Measurements from ENCODE around the gene EXOC3L2. TPM values are rescaled to one million over a fixed set of nuclear protein-coding genes. Genes with fewer than 3 reads are reported as not detected.
A peak's percentile ranks its signal among the peaks of the same experiment; 100 is the strongest.

The EXOC3L2 gene
- total RNA-seq, 1 experiment from 2014 or later: not detected

DNA sequence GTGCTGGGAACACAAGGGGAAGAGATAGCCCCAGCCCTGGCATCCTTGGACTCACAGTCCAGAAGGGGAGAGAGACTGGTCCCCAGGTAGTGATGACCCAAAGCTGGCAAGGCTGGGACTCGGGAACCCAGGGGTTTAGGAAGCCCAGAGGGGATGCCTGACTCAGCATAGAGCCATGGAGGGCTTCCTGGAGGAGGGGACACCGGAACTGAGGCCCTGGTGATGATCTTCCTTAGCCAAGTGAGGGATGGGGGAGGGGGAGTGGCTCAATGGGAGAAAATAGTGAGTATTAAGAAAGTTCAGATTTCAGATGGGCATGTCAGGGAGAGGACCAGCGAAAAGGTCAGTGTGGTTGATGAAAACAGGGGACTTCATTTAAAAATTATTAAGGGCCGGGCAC lies 26.8 kb downstream of the EXOC3L2 start:
- Histone ChIP-seq H3K4me3 (no peak overlapping the region), H3K9me3 (replicated peaks) (no peaks in the 10 kb centered on the region), H3K27ac (no peak overlapping the region), H3K36me3 (no peaks in the 10 kb centered on the region), H3K27me3 (peaks cover 34% of the 10 kb centered on the region), H3K4me1 (no peaks in the 10 kb centered on the region)
- DNase-seq: no peak

- Histone ChIP-seq H3K9me3 (replicated peaks) (no peaks in the 10 kb centered on the region), H3K27ac (no peak overlapping the region), H3K4me3 (no peak overlapping the region), H3K27me3 (peaks cover 34% of the 10 kb centered on the region), H3K4me1 (no peaks in the 10 kb centered on the region), H3K36me3 (no peaks in the 10 kb centered on the region)
- no peak for DNase-seq
Measured at GRCh38 chr19:45217957-45218334, 27.3 kb downstream of the EXOC3L2 start.

DNA sequence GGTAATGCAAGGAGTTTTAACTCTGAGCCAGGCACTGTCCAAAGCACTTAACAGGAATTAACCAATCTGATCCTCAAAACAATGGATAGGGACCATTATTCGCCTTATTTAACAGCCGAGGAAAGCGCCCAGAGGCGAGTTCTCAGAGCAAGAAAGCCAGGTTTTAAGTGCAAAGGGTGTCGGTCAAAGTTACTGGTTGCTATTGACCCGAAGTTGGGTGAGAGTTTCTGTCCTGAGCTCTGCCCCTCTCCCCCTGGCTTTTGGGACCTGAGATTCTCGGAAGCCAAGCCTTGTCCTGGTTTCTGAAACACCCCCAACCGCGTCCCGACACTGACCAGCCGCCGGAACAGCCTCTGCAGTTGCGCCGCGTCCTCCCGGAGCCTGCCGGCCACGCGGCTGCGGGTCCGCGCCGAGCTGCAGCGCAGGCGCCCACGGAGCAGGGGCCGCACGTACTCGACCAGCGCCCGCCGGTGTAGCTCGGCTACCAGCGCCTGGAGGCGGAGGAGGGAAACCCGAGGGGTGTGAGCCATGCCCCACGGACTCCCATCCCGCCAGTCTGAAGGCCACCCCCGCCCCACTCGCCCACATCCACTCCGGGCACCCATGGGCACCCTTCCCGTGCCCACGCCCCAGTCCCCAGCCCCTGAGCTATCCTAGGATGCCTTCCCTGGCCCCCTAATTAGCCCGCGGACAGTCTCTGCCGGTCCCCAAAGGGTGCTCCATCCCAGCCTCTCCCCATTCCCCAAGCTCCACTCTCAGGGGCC lies 27.8 kb downstream of the EXOC3L2 start:
- no peak overlapping the region for H3K27ac ChIP-seq
- no peak for DNase-seq
- H3K4me1 ChIP-seq: no peaks in the 10 kb centered on the region
- H3K4me3 ChIP-seq: no peak overlapping the region
- H3K27me3 ChIP-seq: peaks cover 34% of the 10 kb centered on the region
- H3K9me3 ChIP-seq (replicated peaks): no peaks in the 10 kb centered on the region
- H3K36me3 ChIP-seq: no peaks in the 10 kb centered on the region

- Histone ChIP-seq H3K27me3 (peaks cover 40% of the 10 kb centered on the region), H3K4me1 (no peaks in the 10 kb centered on the region), H3K9me3 (replicated peaks) (no peaks in the 10 kb centered on the region), H3K4me3 (no peak overlapping the region), H3K36me3 (no peaks in the 10 kb centered on the region), H3K27ac (no peak overlapping the region)
- no peak for DNase-seq
Measured at GRCh38 chr19:45216667-45217066, 28.5 kb downstream of the EXOC3L2 start.

- Histone ChIP-seq H3K4me1 (no peaks in the 10 kb centered on the region), H3K9me3 (replicated peaks) (no peaks in the 10 kb centered on the region), H3K4me3 (no peak overlapping the region), H3K27ac (no peak overlapping the region), H3K27me3 (peaks cover 40% of the 10 kb centered on the region), H3K36me3 (no peaks in the 10 kb centered on the region)
- no peak for DNase-seq
Measured at GRCh38 chr19:45215391-45216191, 29.6 kb downstream of the EXOC3L2 start.

DNA sequence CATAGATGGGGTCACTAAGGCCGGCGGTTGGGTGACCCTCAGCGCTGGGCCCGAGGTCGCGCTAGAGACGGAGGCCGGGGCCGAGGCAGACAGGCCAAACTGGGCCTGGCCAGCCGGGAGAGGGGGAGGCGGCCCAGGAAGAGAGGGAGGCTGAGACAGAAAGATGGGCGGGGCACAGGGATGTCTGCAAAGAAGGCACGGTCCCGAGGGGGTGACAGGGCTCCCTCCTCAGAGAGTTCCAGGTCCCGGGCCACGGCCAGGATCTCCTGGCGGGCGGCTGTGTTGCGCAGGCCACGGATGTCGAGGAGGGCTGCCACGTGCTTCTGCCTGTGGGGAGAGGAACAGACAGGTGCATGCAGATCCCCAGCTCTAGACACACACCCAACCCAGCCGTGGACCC lies 32.2 kb downstream of the EXOC3L2 start:
- no peak overlapping the region for H3K4me3 ChIP-seq
- no peaks in the 10 kb centered on the region for H3K9me3 ChIP-seq (replicated peaks)
- H3K27ac ChIP-seq: no peak overlapping the region
- peaks cover 26% of the 10 kb centered on the region for H3K27me3 ChIP-seq
- no peaks in the 10 kb centered on the region for H3K4me1 ChIP-seq
- no peak for DNase-seq
- H3K36me3 ChIP-seq: no peaks in the 10 kb centered on the region

- Histone ChIP-seq H3K4me1 (no peaks in the 10 kb centered on the region), H3K4me3 (no peak overlapping the region), H3K9me3 (replicated peaks) (no peaks in the 10 kb centered on the region), H3K27me3 (peaks cover 23% of the 10 kb centered on the region), H3K36me3 (no peaks in the 10 kb centered on the region), H3K27ac (no peak overlapping the region)
- DNase-seq: no peak
Measured at GRCh38 chr19:45211751-45212381, 33.3 kb downstream of the EXOC3L2 start.

DNA sequence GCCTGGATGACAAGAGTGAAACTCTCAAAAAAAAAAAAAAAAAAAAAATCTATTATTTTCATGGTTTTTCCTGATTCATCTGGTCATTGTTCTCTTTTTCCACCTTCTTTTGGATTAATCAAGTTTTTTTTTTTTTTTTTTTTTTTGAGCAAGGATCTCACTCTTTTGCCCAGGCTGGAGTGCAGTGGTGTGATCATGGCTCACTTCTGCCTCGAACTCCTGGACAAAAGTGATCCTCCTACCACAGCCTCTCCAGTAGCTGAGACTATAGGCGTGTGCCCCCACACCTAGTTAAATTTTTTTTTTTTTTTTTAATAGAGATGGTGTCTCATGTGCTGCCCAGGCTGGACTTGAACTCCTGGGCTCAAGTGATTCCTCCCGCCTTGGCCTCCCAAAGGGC lies 38.9 kb downstream of the EXOC3L2 start:
- Histone ChIP-seq H3K27ac (no peak overlapping the region), H3K9me3 (replicated peaks) (no peaks in the 10 kb centered on the region), H3K36me3 (no peaks in the 10 kb centered on the region), H3K4me3 (no peak overlapping the region), H3K27me3 (no peaks in the 10 kb centered on the region; the same call in 1 of the 2 replicates), H3K4me1 (no peaks in the 10 kb centered on the region)
- DNase-seq: no peak

- no peak for DNase-seq
- H3K27me3 ChIP-seq: no peaks in the 10 kb centered on the region; the same call in 1 of the 2 replicates
- H3K4me1 ChIP-seq: no peaks in the 10 kb centered on the region
- no peak overlapping the region for H3K4me3 ChIP-seq
- H3K9me3 ChIP-seq (replicated peaks): no peaks in the 10 kb centered on the region
- no peak overlapping the region for H3K27ac ChIP-seq
- H3K36me3 ChIP-seq: no peaks in the 10 kb centered on the region
Measured at GRCh38 chr19:45205810-45206209, 39.4 kb downstream of the EXOC3L2 start.

DNA sequence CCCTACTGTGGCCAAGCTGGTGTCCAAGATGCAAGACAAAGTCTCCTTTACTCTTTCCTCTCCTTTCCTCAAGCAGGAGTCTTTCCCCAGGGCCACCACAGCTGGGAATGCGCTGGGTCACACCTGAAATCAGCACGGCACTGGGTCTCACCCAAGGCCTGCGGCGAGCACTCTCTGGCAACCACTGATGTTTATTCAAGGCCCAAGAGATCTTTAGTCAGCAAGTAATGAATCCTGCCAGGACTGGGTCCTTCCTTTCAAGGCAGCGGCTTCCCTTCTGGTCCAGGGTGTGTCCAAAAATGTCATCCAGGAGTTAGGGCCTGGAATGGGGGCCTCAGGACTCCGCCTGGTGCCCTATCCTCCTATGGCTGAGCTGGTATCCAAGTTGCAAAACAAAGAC lies 42.6 kb downstream of the EXOC3L2 start:
- Histone ChIP-seq H3K9me3 (replicated peaks) (no peaks in the 10 kb centered on the region), H3K27ac (no peak overlapping the region), H3K4me1 (no peaks in the 10 kb centered on the region), H3K36me3 (no peaks in the 10 kb centered on the region), H3K4me3 (no peak overlapping the region), H3K27me3 (peaks cover 2% of the 10 kb centered on the region; the same call in 1 of the 2 replicates)
- DNase-seq: no peak

- peaks cover 2% of the 10 kb centered on the region; the same call in 1 of the 2 replicates for H3K27me3 ChIP-seq
- H3K9me3 ChIP-seq (replicated peaks): no peaks in the 10 kb centered on the region
- H3K4me1 ChIP-seq: no peaks in the 10 kb centered on the region
- peak; percentile 42 to 60 for DNase-seq
- no peaks in the 10 kb centered on the region for H3K36me3 ChIP-seq
- no peak overlapping the region for H3K4me3 ChIP-seq
- H3K27ac ChIP-seq: no peak overlapping the region
Measured at GRCh38 chr19:45200568-45200967, 44.6 kb downstream of the EXOC3L2 start.

DNA sequence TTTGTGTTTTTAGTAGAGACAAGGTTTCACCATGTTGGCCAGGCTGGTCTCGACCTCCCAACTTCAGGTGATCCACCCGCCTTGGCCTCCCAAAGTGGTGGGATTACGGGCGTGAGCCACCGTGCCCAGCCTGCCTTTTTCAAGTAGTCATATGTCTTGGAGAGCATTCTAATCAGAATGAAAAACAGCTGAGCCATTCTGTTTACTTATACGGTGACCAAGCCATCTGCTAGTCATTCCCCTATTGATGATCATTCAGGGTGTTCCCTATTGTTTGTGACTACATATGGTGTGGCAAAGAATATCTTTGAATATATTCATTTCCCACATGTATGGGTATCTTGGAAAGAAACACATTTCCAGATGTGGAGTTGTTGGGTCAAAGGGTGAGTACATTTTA lies 49.4 kb downstream of the EXOC3L2 start:
- no peak overlapping the region for H3K4me3 ChIP-seq
- no peaks in the 10 kb centered on the region for H3K4me1 ChIP-seq
- DNase-seq: no peak
- no peaks in the 10 kb centered on the region for H3K9me3 ChIP-seq (replicated peaks)
- no peak overlapping the region for H3K27ac ChIP-seq
- no peaks in the 10 kb centered on the region for H3K36me3 ChIP-seq
- H3K27me3 ChIP-seq: peaks cover 2% of the 10 kb centered on the region; the same call in 1 of the 2 replicates

DNA sequence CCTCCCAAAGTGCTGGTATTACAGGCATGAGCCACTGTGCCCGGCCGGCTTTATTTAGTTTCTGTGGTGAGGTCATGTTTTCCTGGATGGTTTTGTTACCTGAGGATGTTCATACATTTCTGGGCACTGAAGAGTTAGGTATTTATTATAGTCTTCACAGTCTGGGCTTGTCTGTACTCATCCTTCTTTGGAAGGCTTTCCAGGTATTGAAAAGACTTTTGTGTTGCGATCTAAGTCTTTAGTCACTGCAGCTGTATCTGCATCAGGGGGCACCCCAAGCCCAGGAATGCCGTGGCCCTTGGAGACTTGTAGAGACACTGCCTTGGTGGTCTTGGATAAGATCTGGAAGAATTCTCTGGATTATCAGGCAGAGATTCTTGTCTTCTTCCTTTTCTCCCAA lies 53.8 kb downstream of the EXOC3L2 start:
- Histone ChIP-seq H3K27ac (no peak overlapping the region), H3K4me3 (no peak overlapping the region), H3K9me3 (replicated peaks) (no peaks in the 10 kb centered on the region), H3K36me3 (no peaks in the 10 kb centered on the region), H3K27me3 (no peaks in the 10 kb centered on the region), H3K4me1 (no peaks in the 10 kb centered on the region)
- no peak for DNase-seq

DNA sequence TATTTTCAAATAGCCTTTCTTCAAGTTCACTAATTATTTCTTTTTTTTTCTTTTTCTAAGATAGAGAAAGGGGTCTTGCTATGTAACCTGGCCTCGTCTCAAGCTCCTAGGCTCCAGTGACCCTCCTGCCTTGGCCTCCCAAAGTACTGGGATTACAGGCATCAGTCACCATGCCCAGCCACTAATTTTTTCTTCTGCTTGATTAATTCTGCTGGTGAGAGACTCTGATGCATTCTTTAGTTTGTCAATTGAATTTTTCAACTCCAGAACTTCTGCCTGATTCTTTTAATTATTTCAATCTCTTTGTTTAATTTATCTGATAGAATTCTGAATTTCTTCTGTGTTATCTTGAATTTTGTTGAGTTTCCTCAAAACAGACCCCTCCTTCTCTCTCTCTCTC lies 55.2 kb downstream of the EXOC3L2 start:
- DNase-seq: no peak
- Histone ChIP-seq H3K9me3 (replicated peaks) (no peaks in the 10 kb centered on the region), H3K27ac (no peak overlapping the region), H3K4me1 (no peaks in the 10 kb centered on the region), H3K4me3 (no peak overlapping the region), H3K36me3 (no peaks in the 10 kb centered on the region), H3K27me3 (no peaks in the 10 kb centered on the region)

GRCh38 chr19:45187421-45188100 lies 57.6 kb downstream of the EXOC3L2 start:
- Histone ChIP-seq H3K4me3 (no peak overlapping the region), H3K27ac (no peak overlapping the region), H3K27me3 (no peaks in the 10 kb centered on the region), H3K36me3 (no peaks in the 10 kb centered on the region), H3K4me1 (no peaks in the 10 kb centered on the region), H3K9me3 (replicated peaks) (no peaks in the 10 kb centered on the region)
- peak in 1 of 2 experiments; percentile 61 for DNase-seq
